Breast epithelium (tissue), 4 donors: ENCODE results near the gene ALPK3. TPM values are rescaled to one million over a fixed set of nuclear protein-coding genes. Genes with fewer than 3 reads are reported as not detected.

Source experiments
- DNase-seq, 2 donors: peaks; one replicate each; pipeline ENCODE4 v3.0.0-alpha.2; 2019; ENCODE audit warnings: low spot score in 2 of 2
- H3K27ac ChIP-seq, 2 donors: fragments of 200-600 bp; sonication (generic) in 1 of 2; one replicate each; pipeline ENCODE4 v1.5.1; 2016 to 2019; ENCODE audit warnings: mild to moderate bottlenecking in 1 of 2
- H3K27me3 ChIP-seq, 2 donors: fragments of 200-600 bp; sonication (generic) in 1 of 2; one replicate each; pipeline versions ENCODE4 v1.5.1 to v1.6.0; 2017 to 2019; ENCODE audit warnings: control low read depth in 1 of 2, mild to moderate bottlenecking in 1 of 2
- H3K36me3 ChIP-seq: fragments of 200-600 bp; one replicate; pipeline ENCODE4 v1.5.1; 2019
- H3K4me1 ChIP-seq, 2 donors: fragments of 200-600 bp; sonication (generic); one replicate each; pipeline ENCODE4 v1.5.1; 2016 to 2019; ENCODE audit warnings: control low read depth in 1 of 2
- H3K4me3 ChIP-seq, 3 donors: fragments of 200-600 bp; sonication (generic); 1 replicate in 2 of 3; 2 replicates in 1 of 3; pipeline ENCODE4 v1.5.1; 2016 to 2019; ENCODE audit warnings: mild to moderate bottlenecking in 3 of 3, moderate library complexity in 2 of 3
- H3K9me3 ChIP-seq, 2 donors: fragments of 200-600 bp; sonication (generic) in 1 of 2; one replicate each; pipeline ENCODE4 v1.5.1; 2016 to 2019; ENCODE audit warnings: control low read depth in 1 of 2
- CTCF ChIP-seq, 3 donors: fragments of 450-650 bp; IDR thresholded peaks; one replicate each; pipeline ENCODE4 v1.5.1; 2016 to 2017; ENCODE audit warnings: antibody characterized with exemption in 3 of 3, mild to moderate bottlenecking in 3 of 3, moderate library complexity in 3 of 3
- POLR2A ChIP-seq: fragments of 450-650 bp; IDR thresholded peaks from one replicate; pipeline ENCODE4 v1.6.1; 2016; ENCODE audit warnings: antibody characterized with exemption, mild to moderate bottlenecking, moderate library complexity
- POLR2AphosphoS5 ChIP-seq, 3 donors: sonication (generic); formaldehyde crosslinking; IDR thresholded peaks; one replicate each; pipeline ENCODE4 v1.6.1; 2017; ENCODE audit warnings: antibody characterized with exemption in 3 of 3
- intact Hi-C: fragments of 100-400 bp; cut with DNase I; formaldehyde crosslinking; loops from one replicate; pipeline ENCODE4 v1.15.1; 2023; ENCODE audit warnings: low total_unique reads
- total RNA-seq, 3 donors: library from RNA; depleted of rRNA; stranded (reverse); fragments of >200 nt; gene quantifications; one replicate each; pipeline ENCODE4 v1.1.0, GENCODE V29; 2016

Gene ALPK3
- total RNA-seq, 3 donors from 2014 or later, result 1.6 to 3.4 (median 2.6) TPM

GRCh38 chr15:84922530-84922929, 105.4 kb downstream of the ALPK3 start:
- Histone ChIP-seq H3K27me3 (no peaks in the 10 kb centered on the region), H3K9me3 (no peaks in the 10 kb centered on the region), H3K36me3 (no peaks in the 10 kb centered on the region), H3K4me1 (no peaks in the 10 kb centered on the region), H3K27ac (no peak overlapping the region), H3K4me3 (no peak overlapping the region)
- no peak for DNase-seq
- intact Hi-C loops, result no loop called here
- TF ChIP-seq POLR2A, result no peak
- no peak for TF ChIP-seq CTCF (IDR thresholded peaks at IDR 0.05)
- TF ChIP-seq POLR2AphosphoS5 (IDR thresholded peaks at IDR 0.05), result no peak

Other genes with a start within 250 kb of the ALPK3 start
- 10 to 100 TPM in 2 of 3 donors, 1 to 10 TPM in 1; 7.8 to 14.8 (median 14.4) TPM for gene ZSCAN2, start 216.3 kb upstream of the ALPK3 start, total RNA-seq
- 10 to 100 TPM; 13.8 to 35.0 (median 30.8) TPM for gene WDR73, start 163.1 kb upstream of the ALPK3 start, total RNA-seq
- 10 to 100 TPM; 13.8 to 26.9 (median 15.7) TPM for gene NMB, start 159.2 kb upstream of the ALPK3 start, total RNA-seq
- gene SEC11A, start 101.2 kb upstream of the ALPK3 start, total RNA-seq, result 100 to 1,000 TPM; 121 to 188 (median 122) TPM
- gene ZNF592, start 68.8 kb upstream of the ALPK3 start, total RNA-seq, result 10 to 100 TPM; 14.1 to 18.4 (median 18.2) TPM
- gene SLC28A1, start 67.3 kb downstream of the ALPK3 start, total RNA-seq, result under 1 TPM in 1 of 3 donors, not detected in 2; 0.59 TPM
- gene PDE8A, start 164.5 kb downstream of the ALPK3 start, total RNA-seq, result 10 to 100 TPM; 45.1 to 60.5 (median 58.3) TPM